Fibroblast of upper back skin (primary cell): ENCODE data around the gene MYT1.
A peak's percentile ranks its signal among the peaks of the same experiment; 100 is the strongest.

Source experiments
- DNase-seq: peaks from one replicate; pipeline ENCODE4 v3.0.0-alpha.2; 2013

The MYT1 gene

GRCh38 chr20:64155258-64156135 lies 8.8 kb upstream of the MYT1 start:
- DNase-seq: no peak

GRCh38 chr20:64156136-64156885 lies 7.9 kb upstream of the MYT1 start:
- no peak for DNase-seq

GRCh38 chr20:64156886-64157875 lies 7.1 kb upstream of the MYT1 start:
- DNase-seq: no peak

GRCh38 chr20:64157878-64158277 lies 6.4 kb upstream of the MYT1 start:
- DNase-seq: no peak

GRCh38 chr20:64158346-64159285 lies 5.6 kb upstream of the MYT1 start:
- DNase-seq: no peak

GRCh38 chr20:64159286-64159680 lies 5.0 kb upstream of the MYT1 start:
- no peak for DNase-seq

GRCh38 chr20:64159711-64160110 lies 4.5 kb upstream of the MYT1 start:
- DNase-seq: no peak

GRCh38 chr20:64160118-64160517 lies 4.1 kb upstream of the MYT1 start:
- DNase-seq: no peak

GRCh38 chr20:64160526-64161355 lies 3.5 kb upstream of the MYT1 start:
- DNase-seq: no peak

- DNase-seq: peak; percentile 39
These were observed 2.7 kb upstream of the MYT1 start for GRCh38 chr20:64161356-64162238.

GRCh38 chr20:64162239-64162910 lies 1.9 kb upstream of the MYT1 start:
- no peak for DNase-seq

- no peak for DNase-seq
These were observed 503 bp upstream of the MYT1 start for GRCh38 chr20:64163776-64164122.

GRCh38 chr20:64165866-64166600 lies 1.8 kb downstream of the MYT1 start:
- DNase-seq: no peak

- no peak for DNase-seq
These were observed 2.7 kb downstream of the MYT1 start for GRCh38 chr20:64166721-64167615.

GRCh38 chr20:64167676-64168075 lies 3.4 kb downstream of the MYT1 start:
- no peak for DNase-seq

- no peak for DNase-seq
These were observed 4.3 kb downstream of the MYT1 start for GRCh38 chr20:64168381-64169090.

GRCh38 chr20:64169091-64169560 lies 4.9 kb downstream of the MYT1 start:
- DNase-seq: no peak
